ENCODE results near the gene CYP4F22. TPM values are rescaled to one million over a fixed set of nuclear protein-coding genes. Genes with fewer than 3 reads are reported as not detected.
"Not testable (repeated sequence)": the region's sequence is repeated elsewhere in the genome, so short reads cannot be mapped to it uniquely, and the experiment has no call there.

CYP4F22 gene
- total and polyA plus RNA-seq, 4 donors: 0.06 TPM; not detected in 3

DNA sequence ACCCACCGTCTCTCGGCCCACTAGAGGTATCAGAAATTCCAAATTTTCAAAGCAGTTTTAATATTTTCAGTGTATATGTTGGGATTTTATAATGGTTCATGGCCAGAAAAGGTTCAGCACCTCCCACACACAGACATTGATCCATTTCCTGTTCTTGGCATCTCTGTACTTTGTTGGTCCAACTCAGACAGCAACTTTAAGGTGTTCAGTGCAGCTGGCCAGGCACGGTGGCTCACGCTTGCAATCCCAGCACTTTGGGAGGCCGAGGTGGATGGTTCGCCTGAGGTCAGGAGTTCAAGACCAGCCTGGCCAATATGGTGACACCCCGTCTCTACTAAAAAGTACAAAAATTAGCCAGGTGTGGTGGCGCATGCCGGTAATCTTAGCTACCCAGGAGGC is 6.9 kb downstream of the CYP4F22 start:
- H3K27ac ChIP-seq (ENCODE audit: low read depth, low read length); H3K27me3 ChIP-seq (ENCODE audit: control insufficient read depth, insufficient read depth, low read length); H3K9me3 ChIP-seq (ENCODE audit: control insufficient read depth, insufficient read depth, low read length); H3K4me3 ChIP-seq (ENCODE audit: low read depth, low read length); H3K36me3 ChIP-seq (ENCODE audit: control insufficient read depth, insufficient read depth, low read length); H3K4me1 ChIP-seq (ENCODE audit: control insufficient read depth, insufficient read depth, low read length); DNase-seq (ENCODE audit: low read depth in 4 of 6, low spot score in 6 of 6): not testable (repeated sequence)
- whole genome bisulfite sequencing (ENCODE audit: insufficient coverage): 93% methylated on average over 7 of the region's 9 CpGs

DNA sequence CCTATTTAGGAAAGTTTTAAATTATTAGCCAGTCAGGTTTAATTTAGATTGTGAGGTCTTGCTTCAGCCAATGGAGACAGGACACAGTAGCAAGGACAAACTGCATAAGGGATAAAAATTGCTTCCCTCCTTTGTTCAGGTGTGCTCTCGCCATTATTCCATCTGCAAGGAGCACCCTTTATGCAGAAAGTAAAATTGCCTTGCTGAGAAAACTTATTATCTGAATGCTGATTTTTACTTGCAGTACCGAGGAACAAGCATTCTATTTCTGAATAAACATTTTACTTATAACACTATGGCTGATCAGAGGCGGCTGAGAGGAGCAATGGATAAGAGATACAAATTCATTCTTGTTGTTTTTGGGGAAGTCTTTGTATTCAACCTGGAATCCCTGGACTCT is 8.0 kb downstream of the CYP4F22 start:
- no peaks in the 10 kb centered on the region for H3K4me1 ChIP-seq (ENCODE audit: control insufficient read depth, insufficient read depth, low read length)
- no peaks in the 10 kb centered on the region for H3K36me3 ChIP-seq (ENCODE audit: control insufficient read depth, insufficient read depth, low read length)
- no peak overlapping the region for H3K4me3 ChIP-seq (ENCODE audit: low read depth, low read length)
- H3K9me3 ChIP-seq (ENCODE audit: control insufficient read depth, insufficient read depth, low read length): no peaks in the 10 kb centered on the region
- no CpG with 5 or more reads among the region's 3 CpGs for WGBS (ENCODE audit: insufficient coverage)
- H3K27ac ChIP-seq (ENCODE audit: low read depth, low read length): no peak overlapping the region
- peaks cover 2% of the 10 kb centered on the region for H3K27me3 ChIP-seq (ENCODE audit: control insufficient read depth, insufficient read depth, low read length)
- no peak for DNase-seq (ENCODE audit: low read depth in 4 of 6, low spot score in 6 of 6)

DNA sequence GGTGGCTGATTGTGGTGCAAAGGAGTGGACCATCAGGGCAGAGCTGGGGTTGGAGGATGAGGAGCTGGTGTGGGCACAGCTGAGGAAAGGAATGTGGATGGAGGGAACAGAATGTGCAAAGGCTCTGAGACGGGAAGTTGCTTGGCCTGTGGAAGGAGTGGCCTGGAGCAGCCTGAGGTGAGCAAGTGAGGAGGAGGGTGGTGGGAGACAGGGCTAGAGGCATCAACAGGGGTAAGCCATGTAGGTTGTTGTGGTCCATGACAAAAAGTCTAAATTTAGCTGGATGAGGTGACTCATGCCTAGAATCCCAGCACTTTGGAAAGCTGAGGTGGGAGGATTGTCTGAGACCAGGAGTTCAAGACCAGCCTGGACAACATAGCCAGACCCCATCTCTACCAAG is 9.5 kb downstream of the CYP4F22 start:
- Histone ChIP-seq H3K36me3 (ENCODE audit: control insufficient read depth, insufficient read depth, low read length) (no peaks in the 10 kb centered on the region), H3K4me1 (ENCODE audit: control insufficient read depth, insufficient read depth, low read length) (no peaks in the 10 kb centered on the region), H3K27me3 (ENCODE audit: control insufficient read depth, insufficient read depth, low read length) (peaks cover 2% of the 10 kb centered on the region), H3K27ac (ENCODE audit: low read depth, low read length) (no peak overlapping the region), H3K9me3 (ENCODE audit: control insufficient read depth, insufficient read depth, low read length) (no peaks in the 10 kb centered on the region), H3K4me3 (ENCODE audit: low read depth, low read length) (no peak overlapping the region)
- no peak for DNase-seq (ENCODE audit: low read depth in 4 of 6, low spot score in 6 of 6)
- 77% methylated on average over 1 of the region's 1 CpG for WGBS (ENCODE audit: insufficient coverage)

DNA sequence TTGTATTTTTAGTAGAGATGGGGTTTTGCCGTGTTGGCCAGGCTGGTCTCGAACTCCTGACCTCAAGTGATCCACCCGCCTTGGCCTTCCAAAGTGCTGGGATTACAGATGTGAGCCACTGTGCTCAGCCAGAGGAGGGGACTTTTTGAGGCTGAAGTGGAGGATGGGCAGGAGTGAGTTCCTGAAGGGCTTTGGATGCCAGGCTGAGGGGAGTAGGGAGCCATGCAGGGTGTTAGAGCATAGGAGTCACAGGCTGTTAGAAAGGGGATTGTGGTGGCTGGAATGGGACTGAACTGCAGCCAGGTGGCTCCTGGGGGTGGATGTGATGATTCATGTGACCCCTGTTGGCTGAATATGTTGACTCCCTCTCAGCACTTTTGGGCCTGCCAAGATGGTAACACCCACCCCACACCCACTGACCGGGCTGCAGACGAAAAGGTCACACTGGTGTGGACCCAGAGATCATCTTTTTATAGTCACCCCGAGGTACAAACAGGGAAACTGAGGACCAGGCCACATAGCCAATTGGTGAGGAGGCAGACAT is 11.2 kb downstream of the CYP4F22 start:
- no peaks in the 10 kb centered on the region for H3K9me3 ChIP-seq (ENCODE audit: control insufficient read depth, insufficient read depth, low read length)
- no peak for DNase-seq (ENCODE audit: low read depth in 4 of 6, low spot score in 6 of 6)
- 70% methylated on average over 5 of the region's 6 CpGs for WGBS (ENCODE audit: insufficient coverage)
- no peaks in the 10 kb centered on the region for H3K36me3 ChIP-seq (ENCODE audit: control insufficient read depth, insufficient read depth, low read length)
- no peak overlapping the region for H3K27ac ChIP-seq (ENCODE audit: low read depth, low read length)
- peaks cover 2% of the 10 kb centered on the region for H3K27me3 ChIP-seq (ENCODE audit: control insufficient read depth, insufficient read depth, low read length)
- no peaks in the 10 kb centered on the region for H3K4me1 ChIP-seq (ENCODE audit: control insufficient read depth, insufficient read depth, low read length)
- H3K4me3 ChIP-seq (ENCODE audit: low read depth, low read length): no peak overlapping the region

DNA sequence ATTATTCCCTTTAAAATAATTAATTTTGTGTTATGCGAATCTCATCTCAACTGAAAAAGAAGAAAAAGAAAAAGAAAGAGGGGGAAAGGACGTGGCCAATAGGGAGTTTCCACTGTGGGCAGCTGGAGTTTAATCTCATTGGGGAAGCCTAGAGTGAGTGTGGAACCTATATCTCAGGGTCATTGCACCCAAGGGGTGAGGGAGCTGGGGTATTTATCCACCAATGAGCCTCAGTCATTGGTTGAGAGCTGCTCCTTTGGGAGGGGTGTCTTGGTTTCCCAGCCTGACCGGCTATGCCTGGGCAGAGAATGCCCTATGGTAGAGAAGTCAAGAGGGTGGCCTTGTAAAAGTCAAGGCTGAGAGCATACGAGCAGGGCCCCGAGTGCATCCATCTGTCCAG is 16.5 kb downstream of the CYP4F22 start:
- Histone ChIP-seq H3K27me3 (ENCODE audit: control insufficient read depth, insufficient read depth, low read length) (peaks cover 3% of the 10 kb centered on the region), H3K36me3 (ENCODE audit: control insufficient read depth, insufficient read depth, low read length) (no peaks in the 10 kb centered on the region), H3K9me3 (ENCODE audit: control insufficient read depth, insufficient read depth, low read length) (no peaks in the 10 kb centered on the region), H3K4me3 (ENCODE audit: low read depth, low read length) (no peak overlapping the region), H3K27ac (ENCODE audit: low read depth, low read length) (no peak overlapping the region), H3K4me1 (ENCODE audit: control insufficient read depth, insufficient read depth, low read length) (no peaks in the 10 kb centered on the region)
- DNase-seq (ENCODE audit: low read depth in 4 of 6, low spot score in 6 of 6): no peak
- WGBS (ENCODE audit: insufficient coverage): 59% methylated on average over 2 of the region's 5 CpGs

DNA sequence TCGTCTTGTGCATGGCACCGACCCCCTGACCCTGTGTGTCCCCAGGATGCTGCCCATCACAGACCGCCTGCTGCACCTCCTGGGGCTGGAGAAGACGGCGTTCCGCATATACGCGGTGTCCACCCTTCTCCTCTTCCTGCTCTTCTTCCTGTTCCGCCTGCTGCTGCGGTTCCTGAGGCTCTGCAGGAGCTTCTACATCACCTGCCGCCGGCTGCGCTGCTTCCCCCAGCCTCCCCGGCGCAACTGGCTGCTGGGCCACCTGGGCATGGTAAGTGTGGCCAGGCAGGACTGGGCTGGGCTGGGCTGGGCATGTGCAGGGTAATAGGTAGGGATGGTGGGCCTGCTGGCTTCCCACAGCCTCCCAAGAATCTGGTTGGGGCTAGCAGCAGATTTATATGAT is 17.0 kb downstream of the CYP4F22 start:
- H3K27me3 ChIP-seq (ENCODE audit: control insufficient read depth, insufficient read depth, low read length): peaks cover 3% of the 10 kb centered on the region
- no peaks in the 10 kb centered on the region for H3K36me3 ChIP-seq (ENCODE audit: control insufficient read depth, insufficient read depth, low read length)
- no peak overlapping the region for H3K27ac ChIP-seq (ENCODE audit: low read depth, low read length)
- 86% methylated on average over 15 of the region's 15 CpGs for WGBS (ENCODE audit: insufficient coverage)
- no peak overlapping the region for H3K4me3 ChIP-seq (ENCODE audit: low read depth, low read length)
- DNase-seq (ENCODE audit: low read depth in 4 of 6, low spot score in 6 of 6): no peak
- H3K4me1 ChIP-seq (ENCODE audit: control insufficient read depth, insufficient read depth, low read length): no peaks in the 10 kb centered on the region
- H3K9me3 ChIP-seq (ENCODE audit: control insufficient read depth, insufficient read depth, low read length): no peaks in the 10 kb centered on the region

DNA sequence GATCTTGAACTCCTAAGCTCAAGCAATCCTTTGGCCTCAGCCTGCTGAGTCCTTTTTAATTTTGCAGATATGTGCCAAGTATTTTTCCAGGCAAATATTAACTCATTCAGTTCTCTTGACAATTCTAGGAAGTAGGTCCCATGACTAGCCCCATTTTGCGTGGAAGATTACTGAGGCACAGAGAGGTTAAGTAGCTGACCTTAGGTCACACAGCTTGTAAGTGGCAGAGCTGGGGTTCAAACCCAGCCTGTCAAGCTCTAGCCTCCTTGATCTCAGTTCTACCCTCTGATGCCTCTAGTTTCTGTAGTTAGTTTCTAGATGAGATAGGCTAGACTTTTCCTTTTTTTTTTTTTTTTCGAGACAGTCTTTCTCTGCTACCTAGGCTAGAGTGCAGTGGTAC is 18.1 kb downstream of the CYP4F22 start:
- WGBS (ENCODE audit: insufficient coverage): 70% methylated on average over 2 of the region's 2 CpGs
- H3K9me3 ChIP-seq (ENCODE audit: control insufficient read depth, insufficient read depth, low read length): no peaks in the 10 kb centered on the region
- no peaks in the 10 kb centered on the region for H3K4me1 ChIP-seq (ENCODE audit: control insufficient read depth, insufficient read depth, low read length)
- H3K27me3 ChIP-seq (ENCODE audit: control insufficient read depth, insufficient read depth, low read length): peaks cover 3% of the 10 kb centered on the region
- DNase-seq (ENCODE audit: low read depth in 4 of 6, low spot score in 6 of 6): no peak
- H3K4me3 ChIP-seq (ENCODE audit: low read depth, low read length): no peak overlapping the region
- H3K36me3 ChIP-seq (ENCODE audit: control insufficient read depth, insufficient read depth, low read length): no peaks in the 10 kb centered on the region
- H3K27ac ChIP-seq (ENCODE audit: low read depth, low read length): no peak overlapping the region

DNA sequence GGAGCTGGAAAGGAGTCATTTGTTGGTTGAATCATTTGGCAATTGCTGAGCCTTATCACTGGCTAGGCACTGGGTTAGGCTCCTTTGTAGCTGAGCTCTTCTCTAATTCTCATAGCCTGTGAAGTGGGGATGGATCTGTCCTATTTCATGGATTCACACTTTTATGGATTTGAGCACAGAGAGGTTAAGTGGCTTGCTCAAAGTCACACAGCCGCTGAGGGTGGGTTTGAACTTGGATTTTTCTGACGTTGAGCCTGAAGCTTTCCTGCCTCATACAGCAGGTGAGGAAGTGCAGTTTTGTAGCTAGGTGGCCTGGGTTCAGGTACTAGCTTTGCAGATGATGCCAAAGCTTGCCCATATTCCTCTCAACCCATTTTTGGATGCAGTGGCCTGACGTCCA is 19.4 kb downstream of the CYP4F22 start:
- H3K4me1 ChIP-seq (ENCODE audit: control insufficient read depth, insufficient read depth, low read length): no peaks in the 10 kb centered on the region
- peaks cover 3% of the 10 kb centered on the region for H3K27me3 ChIP-seq (ENCODE audit: control insufficient read depth, insufficient read depth, low read length)
- no peak overlapping the region for H3K4me3 ChIP-seq (ENCODE audit: low read depth, low read length)
- H3K36me3 ChIP-seq (ENCODE audit: control insufficient read depth, insufficient read depth, low read length): no peaks in the 10 kb centered on the region
- no peak overlapping the region for H3K27ac ChIP-seq (ENCODE audit: low read depth, low read length)
- no peaks in the 10 kb centered on the region for H3K9me3 ChIP-seq (ENCODE audit: control insufficient read depth, insufficient read depth, low read length)
- no peak for DNase-seq (ENCODE audit: low read depth in 4 of 6, low spot score in 6 of 6)
- WGBS (ENCODE audit: insufficient coverage): 51% methylated on average over 3 of the region's 3 CpGs

DNA sequence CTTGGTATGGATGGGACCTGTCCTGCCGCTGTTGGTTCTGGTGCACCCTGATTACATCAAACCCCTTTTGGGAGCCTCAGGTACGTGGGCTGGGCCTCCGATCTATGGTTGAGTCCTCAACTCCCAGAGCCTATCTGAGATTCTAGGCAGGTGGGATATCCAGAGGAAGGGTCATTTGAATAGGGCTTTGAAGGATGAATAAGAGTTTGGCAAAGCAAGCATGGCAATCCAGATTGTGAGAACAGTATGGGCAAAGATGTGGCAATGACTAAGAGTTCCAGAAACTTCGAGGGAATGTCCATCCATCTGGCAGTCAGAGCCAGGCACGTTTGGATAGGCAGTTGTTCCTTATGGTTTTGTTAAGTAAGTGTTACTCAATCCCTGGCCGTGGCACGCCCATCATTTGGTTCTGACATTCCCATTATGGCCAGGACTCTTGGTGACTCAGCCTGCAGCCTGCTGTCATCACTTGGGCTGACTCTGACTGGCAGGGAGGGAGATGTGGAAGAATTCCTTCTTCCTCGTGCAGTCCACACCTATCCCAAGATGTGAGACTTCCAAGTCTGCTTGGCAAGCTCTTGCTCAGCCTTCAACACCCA is 21.5 kb downstream of the CYP4F22 start:
- peaks cover 3% of the 10 kb centered on the region for H3K27me3 ChIP-seq (ENCODE audit: control insufficient read depth, insufficient read depth, low read length)
- no peak for DNase-seq (ENCODE audit: low read depth in 4 of 6, low spot score in 6 of 6)
- H3K4me3 ChIP-seq (ENCODE audit: low read depth, low read length): no peak overlapping the region
- no peak overlapping the region for H3K27ac ChIP-seq (ENCODE audit: low read depth, low read length)
- WGBS (ENCODE audit: insufficient coverage): 80% methylated on average over 8 of the region's 8 CpGs
- H3K4me1 ChIP-seq (ENCODE audit: control insufficient read depth, insufficient read depth, low read length): no peaks in the 10 kb centered on the region
- H3K9me3 ChIP-seq (ENCODE audit: control insufficient read depth, insufficient read depth, low read length): no peaks in the 10 kb centered on the region
- H3K36me3 ChIP-seq (ENCODE audit: control insufficient read depth, insufficient read depth, low read length): no peaks in the 10 kb centered on the region

DNA sequence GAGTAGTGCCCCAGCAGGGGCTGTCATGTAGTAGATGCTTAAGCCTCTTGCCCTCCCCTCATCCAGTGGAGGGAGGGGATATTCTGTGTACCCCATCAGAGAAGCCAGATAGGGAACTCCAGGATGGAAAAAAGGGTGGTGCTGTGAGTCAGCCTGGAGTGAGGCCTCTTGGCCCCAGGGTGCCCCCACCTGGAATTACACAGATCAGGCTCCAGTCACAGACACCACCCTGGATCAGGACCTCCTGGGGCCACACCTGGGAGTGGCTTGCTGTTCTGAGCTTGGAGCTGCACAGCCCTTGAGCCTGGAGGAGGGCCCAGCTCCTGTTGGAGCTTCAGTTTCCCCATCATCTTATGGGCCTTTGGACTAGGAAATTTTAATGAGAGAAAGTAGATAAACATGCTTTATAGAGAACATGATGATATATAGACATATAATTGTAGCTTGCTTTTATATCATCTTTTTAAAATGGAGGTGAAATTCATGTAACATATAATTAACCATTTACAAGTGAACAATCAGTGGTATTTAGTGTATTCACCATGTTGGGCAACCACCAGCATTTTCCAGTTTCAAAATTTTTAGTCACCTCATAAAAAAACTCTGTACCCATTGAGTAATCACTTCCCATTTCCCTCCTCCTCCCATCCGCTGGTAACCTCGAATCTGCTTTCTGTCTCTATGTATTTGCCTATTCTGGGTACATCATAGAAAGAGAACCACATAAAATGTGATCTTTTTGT is 24.6 kb downstream of the CYP4F22 start:
- Histone ChIP-seq H3K27me3 (ENCODE audit: control insufficient read depth, insufficient read depth, low read length) (peaks cover 6% of the 10 kb centered on the region), H3K4me1 (ENCODE audit: control insufficient read depth, insufficient read depth, low read length) (no peaks in the 10 kb centered on the region), H3K36me3 (ENCODE audit: control insufficient read depth, insufficient read depth, low read length) (no peaks in the 10 kb centered on the region), H3K4me3 (ENCODE audit: low read depth, low read length) (no peak overlapping the region), H3K9me3 (ENCODE audit: control insufficient read depth, insufficient read depth, low read length) (no peaks in the 10 kb centered on the region), H3K27ac (ENCODE audit: low read depth, low read length) (no peak overlapping the region)
- no CpG with 5 or more reads among the region's 2 CpGs for WGBS (ENCODE audit: insufficient coverage)
- DNase-seq (ENCODE audit: low read depth in 4 of 6, low spot score in 6 of 6): no peak

Data from spinal cord (tissue), 10 donors.